Progenitor cell of endocrine pancreas (in vitro differentiated cells): ENCODE results near the gene MSMO1. TPM values are rescaled to one million over a fixed set of nuclear protein-coding genes. Genes with fewer than 3 reads are reported as not detected.

Source experiments
- DNase-seq: peaks from one replicate; pipeline ENCODE4 v3.0.0; 2021; ENCODE audit warnings: low spot score; ENCODE audit not compliant: unreplicated experiment
- H3K27ac Mint-ChIP-seq: 2 replicates; pipeline ENCODE4 v1.8.0; 2021; ENCODE audit warnings: mild to moderate bottlenecking, moderate library complexity, mixed read lengths
- H3K27me3 Mint-ChIP-seq: 2 replicates; pipeline ENCODE4 v1.8.0; 2021; ENCODE audit warnings: mixed read lengths
- H3K36me3 Mint-ChIP-seq: 2 replicates; pipeline ENCODE4 v1.8.0; 2022; ENCODE audit warnings: mixed read lengths; ENCODE audit not compliant: insufficient read depth
- H3K4me1 Mint-ChIP-seq: 2 replicates; pipeline ENCODE4 v1.8.0; 2021; ENCODE audit warnings: low read depth, mixed read lengths
- H3K4me3 Mint-ChIP-seq: 2 replicates; pipeline ENCODE4 v1.8.0; 2021; ENCODE audit warnings: low read depth, mild to moderate bottlenecking, moderate library complexity, mixed read lengths
- H3K9me3 Mint-ChIP-seq: 2 replicates; pipeline ENCODE4 v1.8.0; 2021; ENCODE audit warnings: low read depth, mixed read lengths
- CTCF ChIP-seq: fragments of 200-600 bp; sonication (generic); IDR thresholded peaks from one replicate; pipeline ENCODE4 v1.5.0; 2021; ENCODE audit warnings: antibody characterized with exemption, mild to moderate bottlenecking; ENCODE audit not compliant: unreplicated experiment
- total RNA-seq: library from RNA; stranded (reverse); gene quantifications from 2 replicates; pipeline ENCODE4 v1.2.1, GENCODE V29; 2021

The MSMO1 gene
- total RNA-seq, 1 donor from 2014 or later = 87.1 TPM

GRCh38 chr4:165360985-165361670 is 33.7 kb downstream of the MSMO1 start:
- Mint-ChIP-seq H3K9me3 (no peaks in the 10 kb centered on the region), H3K36me3 (no peaks in the 10 kb centered on the region), H3K4me1 (peaks cover 4% of the 10 kb centered on the region), H3K27ac (no peak overlapping the region), H3K4me3 (no peak overlapping the region), H3K27me3 (peaks cover 5% of the 10 kb centered on the region)
- TF ChIP-seq CTCF = no peak
- no peak for DNase-seq

DNA sequence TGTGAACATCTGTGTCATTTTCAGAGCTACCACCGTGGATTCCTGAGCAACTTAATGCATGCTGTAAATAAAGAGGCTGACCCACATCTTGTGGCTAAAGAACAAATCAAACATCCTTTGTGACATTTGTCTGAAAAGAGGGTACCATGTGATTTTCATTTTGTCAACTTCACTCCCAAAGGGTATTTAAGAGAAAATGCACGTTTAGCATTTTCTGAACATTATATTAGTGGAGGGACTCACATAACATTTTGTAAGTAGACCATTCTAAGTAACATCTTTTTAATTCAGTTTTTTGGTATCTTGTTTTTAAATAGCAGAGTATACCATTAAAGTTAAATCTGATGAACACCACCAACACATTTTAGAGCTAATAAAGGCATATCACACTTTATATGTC is 34.3 kb downstream of the MSMO1 start:
- H3K9me3 Mint-ChIP-seq = no peaks in the 10 kb centered on the region
- H3K4me1 Mint-ChIP-seq = peaks cover 4% of the 10 kb centered on the region
- H3K27me3 Mint-ChIP-seq = peaks cover 5% of the 10 kb centered on the region
- no peak for TF ChIP-seq CTCF
- H3K27ac Mint-ChIP-seq = no peak overlapping the region
- DNase-seq = no peak
- H3K4me3 Mint-ChIP-seq = no peak overlapping the region
- H3K36me3 Mint-ChIP-seq = no peaks in the 10 kb centered on the region

DNA sequence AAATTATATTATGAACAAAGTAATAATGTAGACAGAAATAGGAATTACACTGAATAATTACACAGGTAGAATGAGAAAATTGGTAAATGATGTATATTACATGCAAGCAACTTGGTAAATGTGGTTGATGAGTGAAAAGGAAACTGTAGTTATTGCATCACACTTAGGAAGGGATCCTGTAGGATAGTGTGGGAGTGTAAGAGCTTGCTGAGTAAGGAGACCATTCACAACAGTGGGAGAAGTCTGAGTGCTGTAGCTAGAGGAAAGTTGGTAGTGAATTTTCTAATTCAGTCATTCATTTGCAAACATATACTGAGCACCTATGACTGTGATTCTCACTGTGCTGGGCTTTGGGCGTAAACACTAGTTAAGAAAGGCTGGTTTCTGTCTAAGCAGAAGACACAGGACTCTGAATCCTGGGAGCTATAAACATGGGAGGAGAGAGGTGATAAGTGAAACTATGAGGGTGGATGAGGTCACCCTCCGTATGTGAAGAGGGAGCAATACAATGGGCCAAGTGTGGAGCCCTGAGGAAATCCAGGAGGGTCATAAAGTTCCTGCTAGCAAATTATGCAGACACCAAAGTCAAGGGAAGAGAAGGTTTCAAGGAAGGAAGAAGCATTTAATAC is 37.1 kb downstream of the MSMO1 start:
- no peaks in the 10 kb centered on the region for H3K4me1 Mint-ChIP-seq
- H3K27me3 Mint-ChIP-seq = peaks cover 5% of the 10 kb centered on the region
- H3K9me3 Mint-ChIP-seq = no peaks in the 10 kb centered on the region
- no peak overlapping the region for H3K4me3 Mint-ChIP-seq
- DNase-seq = no peak
- TF ChIP-seq CTCF = no peak
- no peaks in the 10 kb centered on the region for H3K36me3 Mint-ChIP-seq
- H3K27ac Mint-ChIP-seq = no peak overlapping the region

GRCh38 chr4:165367040-165367439 is 39.6 kb downstream of the MSMO1 start:
- DNase-seq = no peak
- no peak for TF ChIP-seq CTCF
- Mint-ChIP-seq H3K36me3 (no peaks in the 10 kb centered on the region), H3K4me3 (no peak overlapping the region), H3K27me3 (no peaks in the 10 kb centered on the region), H3K9me3 (no peaks in the 10 kb centered on the region), H3K27ac (no peak overlapping the region), H3K4me1 (no peaks in the 10 kb centered on the region)

DNA sequence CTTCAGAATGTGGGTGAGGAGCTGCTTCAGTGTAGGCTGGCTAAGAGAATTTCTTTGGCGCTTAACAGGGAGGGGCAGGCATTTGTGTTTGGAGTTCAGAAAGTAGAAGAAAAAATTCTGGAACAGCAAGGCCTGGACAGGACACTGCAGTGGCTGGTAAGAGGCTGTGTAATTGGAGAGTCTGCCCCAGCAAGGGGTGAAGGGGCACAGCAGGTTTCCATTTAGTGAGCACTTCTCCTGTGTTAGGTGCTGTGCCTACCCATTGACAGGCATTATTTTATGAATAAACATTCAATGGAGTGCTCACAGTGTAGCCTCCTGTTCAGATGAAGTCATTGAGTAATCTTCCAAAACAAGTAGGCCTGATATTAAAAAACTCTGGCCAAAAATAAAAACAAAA is 40.6 kb downstream of the MSMO1 start:
- H3K27me3 Mint-ChIP-seq = no peaks in the 10 kb centered on the region
- no peaks in the 10 kb centered on the region for H3K36me3 Mint-ChIP-seq
- H3K9me3 Mint-ChIP-seq = no peaks in the 10 kb centered on the region
- no peak for TF ChIP-seq CTCF
- no peaks in the 10 kb centered on the region for H3K4me1 Mint-ChIP-seq
- no peak for DNase-seq
- no peak overlapping the region for H3K27ac Mint-ChIP-seq
- no peak overlapping the region for H3K4me3 Mint-ChIP-seq
